Astrocyte (in vitro differentiated cells and primary cell): Measurements from ENCODE around the gene FRMD3.

Experiments used
- CTCF ChIP-seq: IDR thresholded peaks from 2 replicates; pipeline ENCODE4 v1.5.1; 2011; ENCODE audit warnings: low read depth, mild to moderate bottlenecking, inconsistent platforms, low read length, moderate library complexity; ENCODE audit not compliant: insufficient read depth
- EZH2 ChIP-seq: IDR thresholded peaks from 2 replicates; pipeline ENCODE4 v1.6.1; 2012; ENCODE audit warnings: mild to moderate bottlenecking, low read length, inconsistent platforms; ENCODE audit not compliant: insufficient read depth

- TF ChIP-seq CTCF = no peak
- TF ChIP-seq EZH2 = no peak
These were observed 318.9 kb downstream of the FRMD3 start for GRCh38 chr9:83219154-83219923.
